Neural cell (in vitro differentiated cells): ENCODE measurements around the gene DHH. TPM values are rescaled to one million over a fixed set of nuclear protein-coding genes. Genes with fewer than 3 reads are reported as not detected.

Experiments used
- polyA plus RNA-seq: library from polyadenylated mRNA; depleted of rRNA; stranded (reverse); fragments of >200 nt; gene quantifications from 2 replicates; pipeline ENCODE4 v1.2.3, GENCODE V29; 2014
- small RNA-seq, 3 experiments: library from RNA; depleted of rRNA; stranded (forward); fragments of <200 nt; gene quantifications; one replicate each; pipeline ENCODE3, GENCODE V24; 2012

The DHH gene
- polyA plus RNA-seq, 1 donor from 2014 or later: 0.66 TPM

Small RNA genes within 50 kb of the gene (small RNA-seq; reads per million reads assigned to genes)
- 0 to 1.2 (median 0) reads per million in 3 experiments for gene RF00019

Other genes with a start within 250 kb of the DHH start
- gene DDX23, start 242.6 kb downstream of the DHH start, polyA plus RNA-seq: 94.6 and 96.5 TPM in 2 replicates
- 1.3 and 5.8 TPM in 2 replicates for gene RND1, start 228.9 kb downstream of the DHH start, polyA plus RNA-seq
- 24.5 and 24.9 TPM in 2 replicates for gene FKBP11, start 169.3 kb downstream of the DHH start, polyA plus RNA-seq
- 114 TPM in 2 replicates for gene ARF3, start 137.3 kb downstream of the DHH start, polyA plus RNA-seq
- gene WNT10B, start 123.1 kb downstream of the DHH start, polyA plus RNA-seq: 0.92 and 1.2 TPM in 2 replicates
- not detected in 2 replicates for gene WNT1, start 116.5 kb downstream of the DHH start, polyA plus RNA-seq
- 0.20 and 0.51 TPM in 2 replicates for gene DDN, start 95.4 kb downstream of the DHH start, polyA plus RNA-seq
- gene PRKAG1, start 76.0 kb downstream of the DHH start, polyA plus RNA-seq: 69.0 and 71.0 TPM in 2 replicates
- gene KMT2D, start 34.0 kb downstream of the DHH start, polyA plus RNA-seq: 14.1 and 15.8 TPM in 2 replicates
- 0.68 TPM in 1 of 2 replicates, not detected in the other for gene RHEBL1, start 24.8 kb downstream of the DHH start, polyA plus RNA-seq
- gene LMBR1L, start 16.0 kb upstream of the DHH start, polyA plus RNA-seq: 344 and 381 TPM in 2 replicates
- gene TUBA1B, start 36.6 kb upstream of the DHH start, polyA plus RNA-seq: 573 and 605 TPM in 2 replicates
- 14,333 and 15,501 TPM in 2 replicates for gene TUBA1A, start 94.3 kb upstream of the DHH start, polyA plus RNA-seq
- 56.2 and 63.0 TPM in 2 replicates for gene TUBA1C, start 170.3 kb upstream of the DHH start, polyA plus RNA-seq
- gene PRPH, start 200.3 kb upstream of the DHH start, polyA plus RNA-seq: not detected in 2 replicates
- gene TROAP, start 228.5 kb upstream of the DHH start, polyA plus RNA-seq: 0.26 and 1.3 TPM in 2 replicates
- gene C1QL4, start 242.4 kb upstream of the DHH start, polyA plus RNA-seq: 13.7 and 15.4 TPM in 2 replicates